ENCODE results near the gene SLC6A12. TPM values are rescaled to one million over a fixed set of nuclear protein-coding genes. Genes with fewer than 3 reads are reported as not detected.

The SLC6A12 gene
- total RNA-seq, 1 experiment from 2014 or later: 0.17 TPM

- Mint-ChIP-seq H3K36me3 (ENCODE audit: insufficient read depth in 1 of 3, low read depth in 3 of 3) (no peaks in the 10 kb centered on the region), H3K27me3 (ENCODE audit: low read depth) (peaks cover 30% of the 10 kb centered on the region), H3K4me3 (no peak overlapping the region), H3K27ac (peak overlapping the region in 1 of 3 experiments; percentile 64; a peak in 1 of 7 replicates), H3K4me1 (peaks cover 57 to 72% of the 10 kb centered on the region in 2 experiments), H3K9me3 (no peaks in the 10 kb centered on the region; a peak in 2 of 5 replicates)
- no peak overlapping the region for H3T11ph ChIP-seq (ENCODE audit: low read length)
- no peak overlapping the region for H3K27ac ChIP-seq (ENCODE audit: insufficient read length, low read depth, low read length)
- H3K23ac ChIP-seq (ENCODE audit: insufficient read length, low read depth, low read length): no peak overlapping the region
- no peak overlapping the region for H2BK5ac ChIP-seq (ENCODE audit: insufficient read length, low read length)
- H3K9me3 ChIP-seq (ENCODE audit: control insufficient read depth, low read depth, low read length): no peaks in the 10 kb centered on the region
- no peak overlapping the region for H3K4me2 ChIP-seq (ENCODE audit: insufficient read depth, insufficient read length, low read length)
- WGBS (ENCODE audit: extremely low coverage, insufficient read length, low lambda C conversion rate): no CpG with 5 or more reads among the region's 14 CpGs
- no peak overlapping the region for H2BK120ac ChIP-seq (ENCODE audit: low read depth, low read length, poor library complexity, severe bottlenecking)
- H4K5ac ChIP-seq (ENCODE audit: insufficient read length, low read depth, low read length): no peak overlapping the region
- DNase-seq: no peak
- no peak for TF ChIP-seq CTCF (conservative IDR thresholded peaks at IDR 0.05)
- no peaks in the 10 kb centered on the region for H3K23me2 ChIP-seq (ENCODE audit: insufficient read length, low read depth, low read length, poor library complexity, severe bottlenecking)
- no peaks in the 10 kb centered on the region for H4K20me1 ChIP-seq (ENCODE audit: control insufficient read depth, insufficient read depth, insufficient read length)
- no peak overlapping the region for H3K9ac ChIP-seq (ENCODE audit: extremely low read depth, insufficient read length, low read length)
- H2AFZ ChIP-seq (ENCODE audit: low read length): no peak overlapping the region
- H4K8ac ChIP-seq (replicated peaks; ENCODE audit: insufficient read length, low read depth, low read length): no peak overlapping the region
- H3K4ac ChIP-seq (ENCODE audit: low read depth, low read length): no peak overlapping the region
- H2BK15ac ChIP-seq (ENCODE audit: low read depth, low read length): no peak overlapping the region
- H2BK20ac ChIP-seq (ENCODE audit: low read depth, low read length, poor library complexity, severe bottlenecking): no peak overlapping the region
- H3K79me1 ChIP-seq (ENCODE audit: insufficient read depth, low read depth, low read length, poor library complexity, severe bottlenecking): no peaks in the 10 kb centered on the region
- H2BK12ac ChIP-seq (ENCODE audit: insufficient read length, low read depth, low read length): no peak overlapping the region
- H3K27me3 ChIP-seq (ENCODE audit: insufficient read depth, low read length): no peaks in the 10 kb centered on the region
- no peak overlapping the region for H3K56ac ChIP-seq (ENCODE audit: insufficient read length, low read depth, low read length)
- no peak overlapping the region for H4K91ac ChIP-seq (ENCODE audit: insufficient read length, low read depth, low read length)
- peaks cover 5% of the 10 kb centered on the region; the same call in 1 of the 2 replicates for H3K4me1 ChIP-seq (ENCODE audit: insufficient read depth, low read length)
- no peak overlapping the region; the same call in 1 of the 2 replicates for H3K14ac ChIP-seq (ENCODE audit: insufficient read depth, low read length)
- H2AK5ac ChIP-seq (ENCODE audit: insufficient read length, low read length): no peak overlapping the region
- no peaks in the 10 kb centered on the region for H3K79me2 ChIP-seq (ENCODE audit: insufficient read depth, low read length)
- H3K18ac ChIP-seq (ENCODE audit: insufficient read length, low read depth, low read length): no peak overlapping the region
Observed at GRCh38 chr12:145369-145960, 68.5 kb downstream of the SLC6A12 start.
